NCI-H2196 (cell line): ENCODE results near the gene GPR31.

ENCODE experiments used
- DNase-seq: peaks from one replicate; lab custom pipeline; 2025; ENCODE audit not compliant: unreplicated experiment; lab: John Stamatoyannopoulos, UW

GPR31 gene

DNA sequence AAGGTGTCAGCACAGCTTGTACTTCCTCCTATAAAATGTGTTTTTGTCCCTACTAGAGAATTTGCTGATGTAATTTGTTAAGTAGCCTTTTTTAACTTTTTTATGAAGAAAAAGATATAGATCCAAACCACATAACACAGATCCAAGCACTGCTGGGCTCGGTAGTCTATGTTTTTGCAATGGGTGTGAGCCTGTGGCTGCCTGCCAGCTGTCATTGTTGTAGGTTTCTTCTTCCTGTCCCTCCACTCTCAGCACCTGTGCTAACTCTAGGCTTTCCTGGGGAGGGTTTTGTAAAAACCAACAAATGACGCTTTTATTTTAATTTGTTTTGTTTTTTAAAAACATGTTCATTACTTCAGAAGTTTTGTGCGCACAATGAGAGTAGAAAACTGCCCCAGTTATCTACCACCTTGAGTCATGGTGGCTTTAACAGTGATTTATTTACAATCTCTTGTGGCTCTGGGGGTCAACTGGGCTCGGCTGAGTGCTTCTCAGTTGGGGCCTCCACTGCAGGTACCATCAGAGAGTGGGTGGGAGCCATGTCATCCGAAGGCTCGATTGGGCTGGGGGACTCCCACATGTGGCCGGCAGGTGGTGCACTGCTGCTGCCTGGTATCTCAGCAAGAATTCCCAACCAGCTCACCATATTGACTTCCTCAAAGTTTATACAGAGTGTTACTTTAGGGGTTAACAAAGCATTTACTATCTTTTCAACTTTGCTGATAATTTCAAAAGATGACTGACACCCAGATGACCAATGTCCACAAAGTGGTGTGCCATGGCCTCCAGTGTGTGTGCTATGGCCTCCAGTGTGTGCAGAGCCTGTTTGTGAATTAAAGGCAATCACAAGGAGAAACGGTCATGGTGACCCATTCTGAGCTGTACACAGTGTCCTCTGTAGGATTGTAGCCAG is 37.9 kb downstream of the GPR31 start:
- no peak for DNase-seq

DNA sequence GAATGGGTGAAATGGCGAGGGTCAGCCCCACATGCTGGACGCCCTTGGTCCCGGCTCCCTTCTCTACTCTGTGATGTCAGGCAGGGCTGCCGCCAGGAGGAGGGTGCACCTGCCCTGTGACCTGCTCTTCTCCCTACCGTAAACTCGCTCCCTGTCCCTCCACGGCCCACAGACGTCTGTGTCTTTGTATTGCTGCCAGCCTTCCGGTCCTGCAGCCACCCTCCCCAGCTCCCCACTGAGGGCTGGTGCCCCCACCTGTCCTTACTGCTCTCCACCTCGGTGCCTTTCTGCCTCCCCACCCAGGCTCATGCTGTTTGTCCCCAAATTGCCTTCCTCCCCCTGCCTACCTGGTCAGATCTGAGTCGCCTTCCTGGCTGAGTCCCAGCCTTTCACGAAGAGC is 38.9 kb downstream of the GPR31 start:
- DNase-seq, result no peak

GRCh38 chr6:167118006-167118405 is 39.8 kb downstream of the GPR31 start:
- no peak for DNase-seq

DNA sequence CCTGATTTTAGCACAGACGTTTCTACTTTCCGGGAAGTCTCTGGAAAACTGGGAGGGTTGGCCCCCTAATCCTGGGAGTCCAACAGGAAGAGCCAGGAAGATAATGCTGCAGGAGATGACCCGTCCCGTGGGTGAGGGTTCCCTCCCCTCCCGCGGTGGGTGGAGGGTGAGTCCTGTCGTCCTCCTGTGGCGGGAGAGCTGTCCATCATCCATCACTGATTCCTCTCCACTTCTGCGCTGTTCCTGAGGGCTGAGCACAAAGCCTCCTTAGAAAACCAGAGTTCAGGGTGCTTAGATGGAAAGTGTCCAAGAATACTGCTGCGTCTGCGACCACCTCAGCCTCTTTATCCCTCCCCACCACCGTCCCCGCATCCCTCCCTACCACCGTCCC is 40.9 kb downstream of the GPR31 start:
- DNase-seq, result no peak

DNA sequence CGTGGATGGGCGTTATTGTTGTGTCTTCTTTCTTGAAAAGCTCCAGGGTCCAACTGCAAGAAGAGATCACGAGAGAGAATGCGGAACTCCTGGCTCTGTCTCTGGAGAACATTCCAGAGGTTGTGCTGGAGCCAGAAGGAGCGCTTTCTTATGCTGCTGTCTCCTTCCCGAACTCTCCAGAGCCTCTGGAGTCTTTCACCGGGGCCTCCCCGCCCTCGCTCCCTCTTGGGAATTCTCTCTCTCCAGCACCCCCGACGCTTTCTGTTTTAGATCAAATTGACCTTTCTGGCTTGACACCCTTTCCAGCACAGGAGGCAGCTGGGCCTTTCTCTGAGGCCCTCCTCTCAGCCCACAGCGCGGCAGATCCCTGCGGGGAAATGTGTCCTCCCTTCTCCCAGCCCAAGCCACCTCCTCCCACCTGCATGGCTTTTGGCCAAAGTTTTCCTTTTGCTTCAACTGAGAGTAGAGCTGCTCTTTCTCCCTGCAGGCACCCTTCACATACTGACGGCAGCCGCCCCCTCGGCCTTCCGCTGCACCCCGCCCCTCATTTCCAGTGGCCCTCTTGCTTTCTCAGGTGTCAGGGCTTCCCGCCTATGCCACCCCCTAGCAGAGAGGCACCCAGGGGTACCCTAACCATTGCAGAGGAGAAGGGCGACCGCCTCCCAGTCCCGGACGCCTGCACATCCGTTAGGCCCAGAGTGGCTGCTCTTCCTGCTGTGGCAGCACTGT is 41.5 kb downstream of the GPR31 start:
- DNase-seq, result no peak

- DNase-seq, result no peak
These were observed 42.7 kb downstream of the GPR31 start for GRCh38 chr6:167115054-167115453.

DNA sequence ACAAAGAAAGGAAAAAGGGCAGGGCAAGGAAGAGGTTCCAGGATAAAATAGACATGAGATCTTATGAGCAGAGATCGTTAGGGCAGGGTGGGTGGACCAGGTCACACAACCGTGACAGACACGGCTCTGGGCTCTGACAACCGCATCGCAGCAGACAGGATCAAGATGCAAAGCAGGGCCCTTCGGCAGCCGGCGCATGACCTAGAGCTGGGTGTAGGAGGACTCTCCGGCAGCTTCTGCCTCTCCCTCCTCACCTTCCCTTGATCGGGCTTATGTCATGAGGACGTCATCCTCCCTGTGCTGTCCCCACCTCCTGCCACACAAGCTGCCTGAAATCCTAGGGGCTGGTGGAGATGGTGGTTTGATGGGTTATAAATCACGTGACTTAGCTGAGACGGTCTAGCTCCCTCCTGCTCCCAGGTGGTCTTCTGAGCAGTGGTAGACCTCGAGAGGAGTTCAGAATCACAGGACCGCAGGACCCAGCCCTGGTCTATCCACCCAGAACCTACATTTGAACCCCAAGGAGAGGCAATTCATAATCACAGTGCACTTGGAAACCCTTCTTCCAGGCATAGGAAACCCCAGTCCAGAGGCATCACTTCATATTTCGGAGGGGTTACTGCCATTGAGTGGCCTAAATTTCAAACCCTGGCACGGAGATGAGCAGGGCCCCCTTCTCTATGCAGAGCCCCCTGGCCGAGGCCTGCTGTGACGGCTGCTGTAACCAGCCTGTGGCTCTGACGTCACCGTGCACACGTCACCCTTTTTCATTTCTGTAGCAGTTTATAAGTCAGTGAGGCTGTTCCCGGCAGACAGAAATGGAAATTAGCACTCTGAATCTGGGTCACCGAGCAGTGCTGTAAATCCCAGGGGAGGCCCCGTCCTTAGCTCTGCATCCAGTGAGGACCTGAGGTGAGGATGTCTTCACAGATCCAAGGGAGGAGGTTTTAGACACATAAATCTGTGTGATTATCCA is 43.6 kb downstream of the GPR31 start:
- DNase-seq, result no peak

DNA sequence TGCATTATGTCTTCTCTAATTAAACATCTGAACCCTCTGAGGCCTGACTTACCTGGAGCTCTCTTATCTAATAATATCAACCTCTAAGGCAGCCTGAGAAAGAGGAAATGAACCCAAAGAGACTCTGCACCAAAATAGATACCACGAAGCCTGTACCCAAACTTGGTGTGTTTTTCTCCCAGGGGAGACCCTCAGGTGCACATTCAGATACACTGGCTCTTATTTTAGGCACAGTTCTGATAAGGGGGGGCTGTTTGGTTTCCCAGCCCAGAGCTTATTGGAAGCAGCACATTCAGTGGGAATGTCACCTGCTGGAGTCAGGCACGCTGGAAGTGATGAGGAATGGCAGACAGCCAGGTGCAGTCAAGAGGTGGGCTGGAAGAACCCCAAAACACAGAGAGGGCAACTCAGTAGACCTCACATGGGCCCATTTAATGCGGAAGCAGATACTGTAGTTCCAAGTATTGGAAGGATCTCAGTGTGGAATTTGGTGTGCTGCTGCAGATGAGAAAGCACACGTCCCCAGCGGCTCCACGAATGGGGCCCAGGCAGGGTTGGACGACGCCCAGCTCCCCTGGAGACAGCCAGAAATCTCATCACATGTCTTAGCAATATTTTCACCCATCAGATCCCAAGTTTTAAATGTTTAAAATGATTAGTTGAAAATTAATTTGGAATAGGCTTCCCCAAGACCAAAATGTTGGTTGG is 44.6 kb downstream of the GPR31 start:
- no peak for DNase-seq

DNA sequence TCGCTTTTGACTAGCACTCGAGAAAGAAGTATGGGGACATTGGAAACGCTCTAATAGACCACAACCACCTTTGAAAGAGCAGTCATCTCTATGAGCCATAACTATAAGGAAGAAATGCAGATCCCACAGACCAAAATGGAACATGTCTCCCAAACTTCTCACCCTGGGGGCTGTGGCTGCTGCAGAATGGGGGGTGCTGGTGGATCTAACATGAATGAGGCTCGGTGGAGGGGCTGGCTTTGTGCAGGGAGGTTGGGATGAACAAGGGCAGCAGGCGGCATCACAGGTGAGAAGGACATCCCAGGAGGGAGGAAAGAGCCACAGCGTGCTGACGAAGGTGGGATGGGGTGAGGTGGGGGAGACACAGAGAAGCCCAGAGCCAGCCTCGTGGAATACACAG is 45.4 kb downstream of the GPR31 start:
- DNase-seq, result no peak

GRCh38 chr6:167111597-167111996 is 46.2 kb downstream of the GPR31 start:
- no peak for DNase-seq

DNA sequence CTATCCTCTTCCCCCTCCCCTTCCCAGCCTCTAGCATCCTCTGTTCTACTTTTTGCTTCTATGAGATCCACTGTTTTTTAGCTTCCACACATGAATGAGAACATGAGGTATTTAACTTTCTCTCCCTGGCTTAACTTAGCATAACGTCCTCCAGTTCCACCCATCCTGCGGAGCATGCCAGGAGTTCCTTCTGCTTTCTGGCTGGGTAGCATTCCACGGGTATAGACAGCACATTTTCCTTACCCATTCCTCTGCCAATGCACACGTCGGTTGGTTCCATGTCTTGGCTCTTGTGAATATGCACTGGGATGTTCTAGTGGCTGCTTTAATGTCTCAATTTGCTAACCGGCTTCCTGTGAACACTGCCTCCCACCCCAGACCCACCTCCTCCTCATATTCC is 48.1 kb downstream of the GPR31 start:
- DNase-seq, result no peak

- DNase-seq, result no peak
These were observed 49.5 kb downstream of the GPR31 start for GRCh38 chr6:167108278-167108677.

GRCh38 chr6:167107787-167108186 is 50.0 kb downstream of the GPR31 start:
- DNase-seq, result no peak

GRCh38 chr6:167106406-167106805 is 51.4 kb downstream of the GPR31 start:
- no peak for DNase-seq
